GM23338 (cell line): Measurements from ENCODE around the gene SPDYE3. TPM values are rescaled to one million over a fixed set of nuclear protein-coding genes. Genes with fewer than 3 reads are reported as not detected.

Experiments used
- ATAC-seq: fragments of 200-7000 bp; cut with Tn5 transposase; 3 replicates; pipeline ENCODE4 v1.9.1; 2020
- DNase-seq: peaks from one replicate; pipeline ENCODE4 v3.0.0-alpha.2; 2015; ENCODE audit warnings: low spot score
- H2AFZ ChIP-seq: fragments of 200-600 bp; sonication (generic); 2 replicates; pipeline ENCODE4 v1.8.0; 2016; ENCODE audit warnings: antibody characterized with exemption, mild to moderate bottlenecking, moderate library complexity
- H3F3A ChIP-seq: fragments of 200-600 bp; sonication (generic); replicated peaks from 2 replicates; pipeline ENCODE4 v1.8.0; 2017; ENCODE audit warnings: antibody characterized with exemption, mixed run types, low read depth
- H3K27ac ChIP-seq: fragments of 200-600 bp; sonication (generic); 2 replicates; pipeline ENCODE4 v1.6.1; 2016; ENCODE audit warnings: low read depth
- H3K27me3 ChIP-seq: fragments of 200-600 bp; sonication (generic); 2 replicates; pipeline ENCODE4 v1.8.0; 2016; ENCODE audit warnings: mild to moderate bottlenecking, mixed run types, moderate library complexity; ENCODE audit not compliant: insufficient read depth
- H3K36me3 ChIP-seq: fragments of 200-600 bp; sonication (generic); 2 replicates; pipeline ENCODE4 v1.8.0; 2016; ENCODE audit warnings: mild to moderate bottlenecking; ENCODE audit not compliant: insufficient read depth
- H3K4me1 ChIP-seq: fragments of 200-600 bp; sonication (generic); 2 replicates; pipeline ENCODE4 v1.8.0; 2016; ENCODE audit warnings: mild to moderate bottlenecking, moderate library complexity; ENCODE audit not compliant: insufficient read depth
- H3K4me2 ChIP-seq: fragments of 200-600 bp; sonication (generic); 2 replicates; pipeline ENCODE4 v1.7.1; 2017; ENCODE audit warnings: mixed run types
- H3K4me3 ChIP-seq: fragments of 200-600 bp; sonication (generic); 2 replicates; pipeline ENCODE4 v1.6.1; 2016; ENCODE audit warnings: mixed run types
- H3K79me2 ChIP-seq: fragments of 200-600 bp; sonication (generic); replicated peaks from 2 replicates; pipeline ENCODE4 v1.8.0; 2017; ENCODE audit warnings: mild to moderate bottlenecking; ENCODE audit not compliant: insufficient read depth
- H3K9me2 ChIP-seq: fragments of 200-600 bp; sonication (generic); 2 replicates; pipeline ENCODE4 v1.8.0; 2017; ENCODE audit not compliant: insufficient read depth
- H4K20me1 ChIP-seq: fragments of 200-600 bp; sonication (generic); replicated peaks from 2 replicates; pipeline ENCODE4 v1.8.0; 2017; ENCODE audit warnings: mild to moderate bottlenecking; ENCODE audit not compliant: insufficient read depth
- H3K27ac Mint-ChIP-seq: 2 replicates; pipeline ENCODE4 v1.8.0; 2020; ENCODE audit warnings: inconsistent platforms, mild to moderate bottlenecking, moderate library complexity, mixed read lengths
- H3K27me3 Mint-ChIP-seq: 3 replicates; pipeline ENCODE4 v1.8.0; 2022; ENCODE audit warnings: low read depth, mild to moderate bottlenecking, moderate library complexity, mixed read lengths, inconsistent platforms; ENCODE audit not compliant: insufficient read depth, poor library complexity
- H3K36me3 Mint-ChIP-seq: 3 replicates; pipeline ENCODE4 v1.8.0; 2021; ENCODE audit warnings: low read depth, mild to moderate bottlenecking, inconsistent platforms, moderate library complexity, mixed read lengths
- H3K4me1 Mint-ChIP-seq: 3 replicates; pipeline ENCODE4 v1.8.0; 2020; ENCODE audit warnings: mild to moderate bottlenecking, inconsistent platforms, mixed read lengths
- H3K4me3 Mint-ChIP-seq: 3 replicates; pipeline ENCODE4 v1.8.0; 2021; ENCODE audit warnings: moderate library complexity, mild to moderate bottlenecking, inconsistent platforms, mixed read lengths
- H3K9me3 Mint-ChIP-seq: 3 replicates; pipeline ENCODE4 v1.8.0; 2020; ENCODE audit warnings: moderate library complexity, mild to moderate bottlenecking, inconsistent platforms, mixed read lengths
- CREB1 ChIP-seq: fragments of 250-450 bp; sonication (Bioruptor Pico); IDR thresholded peaks from 2 replicates; pipeline ENCODE4 v1.5.0; 2020; ENCODE audit warnings: low read depth, mild to moderate bottlenecking, moderate library complexity
- CTCF ChIP-seq, 2 experiments: fragments of 200-600 bp in 1 of 2; sonication (generic) in 1 of 2; conservative IDR thresholded peaks; 2 replicates each; pipeline versions ENCODE4 v1.5.1 to v1.6.1; 2016 to 2017; ENCODE audit warnings: antibody characterized with exemption in 2 of 2, low read depth in 2 of 2, mild to moderate bottlenecking in 2 of 2, moderate library complexity in 1 of 2
- EZH2 ChIP-seq: fragments of 200-600 bp; sonication (generic); IDR thresholded peaks from one replicate; pipeline ENCODE4 v1.8.0; 2017; ENCODE audit warnings: antibody characterized with exemption, mild to moderate bottlenecking, low read depth; ENCODE audit not compliant: unreplicated experiment
- EZH2phosphoT487 ChIP-seq: fragments of 200-600 bp; sonication (generic); IDR thresholded peaks from one replicate; pipeline ENCODE4 v1.8.1; 2018; ENCODE audit warnings: antibody characterized with exemption; ENCODE audit not compliant: unreplicated experiment
- JUNB ChIP-seq: IDR thresholded peaks from one replicate; pipeline ENCODE4 v1.6.1; 2016; ENCODE audit warnings: antibody characterized with exemption; ENCODE audit not compliant: unreplicated experiment
- NANOG ChIP-seq: IDR thresholded peaks from 2 replicates; pipeline ENCODE4 v1.6.1; 2016; ENCODE audit warnings: antibody characterized with exemption, borderline replicate concordance
- POLR2AphosphoS5 ChIP-seq: IDR thresholded peaks from 2 replicates; pipeline ENCODE4 v1.6.1; 2016; ENCODE audit warnings: antibody characterized with exemption, low read depth
- REST ChIP-seq: IDR thresholded peaks from one replicate; pipeline ENCODE4 v1.6.1; 2018; ENCODE audit warnings: antibody characterized with exemption; ENCODE audit not compliant: unreplicated experiment
- STAT1 ChIP-seq: IDR thresholded peaks from one replicate; pipeline ENCODE4 v1.6.1; 2016; ENCODE audit warnings: antibody characterized with exemption; ENCODE audit not compliant: unreplicated experiment
- ZNF114 ChIP-seq: fragments of 250-450 bp; sonication (Bioruptor Pico); IDR thresholded peaks from 2 replicates; pipeline ENCODE4 v1.5.0; 2020; ENCODE audit warnings: mild to moderate bottlenecking, moderate library complexity
- ZNF331 ChIP-seq: fragments of 250-450 bp; sonication (Bioruptor Pico); IDR thresholded peaks from 2 replicates; pipeline ENCODE4 v1.5.0; 2020; ENCODE audit warnings: low read depth, mild to moderate bottlenecking, moderate library complexity
- polyA plus RNA-seq: library from polyadenylated mRNA; unstranded; fragments of >200 nt; fragmentation: Nextera tagmentation; extraction: Ambion mirVana; gene quantifications from 2 replicates; pipeline ENCODE4 v1.2.1, GENCODE V29; 2016
- total RNA-seq: library from RNA; depleted of rRNA; stranded (reverse); fragments of >200 nt; shearing (Covaris generic); gene quantifications from 2 replicates; pipeline ENCODE4 v1.2.3, GENCODE V29; 2014

Gene SPDYE3
- total and polyA plus RNA-seq, 2 experiments from 2014 or later = 3.6 TPM; not detected in 1

- TF ChIP-seq CTCF (conservative IDR thresholded peaks at IDR 0.05; ENCODE audit: low read depth in 2 of 2) (no peak), CREB1 (CRISPR knock-in tag) (no peak)
Observed at GRCh38 chr7:100353685-100354330, 46.3 kb downstream of the SPDYE3 start (continued).

GRCh38 chr7:100356416-100357068, 49.0 kb downstream of the SPDYE3 start:
- no peak overlapping the region for H3K27ac ChIP-seq
- no peaks in the 10 kb centered on the region for H3K27me3 ChIP-seq
- H3K79me2 ChIP-seq = no peaks in the 10 kb centered on the region
- H2AFZ ChIP-seq = no peak overlapping the region
- H3K9me2 ChIP-seq = no peaks in the 10 kb centered on the region
- DNase-seq (no peak), ATAC-seq (no peak)
- Mint-ChIP-seq H3K4me1 (no peaks in the 10 kb centered on the region), H3K27ac (no peak overlapping the region), H3K27me3 (peaks cover 11% of the 10 kb centered on the region), H3K9me3 (no peaks in the 10 kb centered on the region), H3K4me3 (no peak overlapping the region), H3K36me3 (peaks cover 67% of the 10 kb centered on the region)
- H3K4me1 ChIP-seq = no peaks in the 10 kb centered on the region
- H3K36me3 ChIP-seq = peaks cover 19% of the 10 kb centered on the region
- H4K20me1 ChIP-seq = no peaks in the 10 kb centered on the region
- no peak overlapping the region for H3K4me2 ChIP-seq
- H3K4me3 ChIP-seq = no peak overlapping the region
- no peaks in the 10 kb centered on the region for H3F3A ChIP-seq
- TF ChIP-seq CREB1 (CRISPR knock-in tag) (no peak), EZH2phosphoT487 (no peak), JUNB (no peak), CTCF (conservative IDR thresholded peaks at IDR 0.05; ENCODE audit: low read depth in 2 of 2) (no peak), STAT1 (no peak), POLR2AphosphoS5 (no peak), NANOG (no peak), ZNF114 (CRISPR knock-in tag) (no peak), ZNF331 (CRISPR knock-in tag) (no peak), REST (no peak), EZH2 (no peak)
